Spleen (tissue), 7 donors: ENCODE measurements around the gene ANKRD36.
"Not testable (repeated sequence)": the region's sequence is repeated elsewhere in the genome, so short reads cannot be mapped to it uniquely, and the experiment has no call there.

Source experiments
- CTCF ChIP-seq, 11 experiments: fragments of 200-600 bp in 7 of 11; fragments of 450-650 bp in 4 of 11; sonication (generic) in 4 of 11; IDR thresholded peaks in 8 of 11; conservative IDR thresholded peaks in 3 of 11; 1 replicate in 7 of 11; 2 replicates in 4 of 11; pipeline versions ENCODE4 v1.4.0 to v1.8.0; 2016 to 2021; ENCODE audit warnings: antibody characterized with exemption in 11 of 11, inconsistent platforms in 4 of 11, mild to moderate bottlenecking in 1 of 11
- POLR2AphosphoS5 ChIP-seq, 3 donors: sonication (generic); formaldehyde crosslinking; IDR thresholded peaks; one replicate each; pipeline ENCODE4 v1.5.1; 2017; ENCODE audit warnings: antibody characterized with exemption in 3 of 3
- donor health status: DM: no; HTN: no; CAD: no; lungs with moderate emphysema.
- donor health status: DM: no; HTN: no; CAD: no.
- donor health status: DM: no; HTN: no; CAD: no.

GRCh38 chr2:97077213-97077612, 35.7 kb upstream of the ANKRD36 start:
- not testable (repeated sequence) for TF ChIP-seq CTCF (IDR thresholded peaks at IDR 0.05 in 8 of 11, conservative IDR thresholded peaks at IDR 0.05 in 3 of 11); POLR2AphosphoS5 (IDR thresholded peaks at IDR 0.05)
